ENCODE results near the gene PLAC1. TPM values are rescaled to one million over a fixed set of nuclear protein-coding genes. Genes with fewer than 3 reads are reported as not detected.

The PLAC1 gene
- total and polyA plus RNA-seq, 2 experiments from 2014 or later: 0.93 to 2.9 TPM

DNA sequence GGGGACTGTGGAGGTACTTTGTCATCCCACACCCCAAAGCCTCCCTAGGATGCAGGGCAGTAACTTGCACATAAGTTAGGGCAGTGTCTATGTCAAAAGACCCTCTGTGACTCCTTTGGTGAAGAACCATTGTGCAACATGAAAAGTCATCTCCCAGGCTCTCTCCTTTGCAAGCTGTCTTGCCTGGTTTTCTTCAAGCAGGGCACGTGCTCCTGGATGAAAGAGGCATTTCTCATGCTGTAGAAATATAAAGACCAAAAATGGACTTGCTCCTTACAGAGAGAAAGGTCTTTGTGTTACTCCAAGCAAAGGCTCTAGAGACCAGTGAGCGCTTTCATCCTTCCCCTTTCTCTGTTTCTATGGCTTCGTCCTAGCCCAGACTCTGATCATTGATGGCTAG is 44.9 kb downstream of the PLAC1 start:
- H3K4me2 ChIP-seq: no peak overlapping the region
- H3K4me1 ChIP-seq (ENCODE audit: insufficient read depth): no peaks in the 10 kb centered on the region
- no peak for DNase-seq (ENCODE audit: low spot score)
- TF ChIP-seq EZH2 (IDR thresholded peaks at IDR 0.05; ENCODE audit: borderline replicate concordance): no peak
- TF ChIP-seq, protein P1, sequence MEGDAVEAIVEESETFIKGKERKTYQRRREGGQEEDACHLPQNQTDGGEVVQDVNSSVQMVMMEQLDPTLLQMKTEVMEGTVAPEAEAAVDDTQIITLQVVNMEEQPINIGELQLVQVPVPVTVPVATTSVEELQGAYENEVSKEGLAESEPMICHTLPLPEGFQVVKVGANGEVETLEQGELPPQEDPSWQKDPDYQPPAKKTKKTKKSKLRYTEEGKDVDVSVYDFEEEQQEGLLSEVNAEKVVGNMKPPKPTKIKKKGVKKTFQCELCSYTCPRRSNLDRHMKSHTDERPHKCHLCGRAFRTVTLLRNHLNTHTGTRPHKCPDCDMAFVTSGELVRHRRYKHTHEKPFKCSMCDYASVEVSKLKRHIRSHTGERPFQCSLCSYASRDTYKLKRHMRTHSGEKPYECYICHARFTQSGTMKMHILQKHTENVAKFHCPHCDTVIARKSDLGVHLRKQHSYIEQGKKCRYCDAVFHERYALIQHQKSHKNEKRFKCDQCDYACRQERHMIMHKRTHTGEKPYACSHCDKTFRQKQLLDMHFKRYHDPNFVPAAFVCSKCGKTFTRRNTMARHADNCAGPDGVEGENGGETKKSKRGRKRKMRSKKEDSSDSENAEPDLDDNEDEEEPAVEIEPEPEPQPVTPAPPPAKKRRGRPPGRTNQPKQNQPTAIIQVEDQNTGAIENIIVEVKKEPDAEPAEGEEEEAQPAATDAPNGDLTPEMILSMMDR (IDR thresholded peaks at IDR 0.05; ENCODE audit: poor library complexity): no peak
- H3K9me2 ChIP-seq (replicated peaks; ENCODE audit: insufficient read depth): no peaks in the 10 kb centered on the region
- H3K79me2 ChIP-seq: no peaks in the 10 kb centered on the region
- 72% methylated on average over 3 of the region's 3 CpGs for WGBS (ENCODE audit: low lambda C conversion rate, missing lambda C conversion rate)
- no peaks in the 10 kb centered on the region for H3K9me3 ChIP-seq (ENCODE audit: low read depth)
- no peak overlapping the region for H3K4me3 ChIP-seq
- H3K36me3 ChIP-seq (replicated peaks; ENCODE audit: insufficient read depth, low read depth): no peaks in the 10 kb centered on the region
- H2AFZ ChIP-seq: no peak overlapping the region
- no peak overlapping the region for H3K27ac ChIP-seq
- H4K20me1 ChIP-seq (ENCODE audit: insufficient read depth, poor library complexity, severe bottlenecking): no peaks in the 10 kb centered on the region
- no peaks in the 10 kb centered on the region for H3K27me3 ChIP-seq

DNA sequence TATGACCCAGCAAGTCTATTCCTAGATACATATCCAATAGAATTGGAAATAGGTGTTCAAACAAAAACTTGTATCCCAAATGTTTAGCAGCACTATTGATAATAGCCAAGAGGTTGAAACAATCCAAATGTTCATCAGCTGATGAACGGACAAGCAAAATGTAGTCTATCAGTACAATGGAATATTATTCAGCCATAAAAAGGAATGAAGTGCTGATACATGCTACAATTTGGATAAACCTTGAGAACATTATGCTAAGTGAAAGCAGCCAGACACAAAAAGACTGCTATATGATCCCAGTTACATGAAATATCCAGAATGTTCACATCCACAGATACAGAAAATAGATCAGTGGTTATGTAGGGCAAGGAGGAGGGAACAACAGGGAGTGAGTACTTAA is 50.1 kb downstream of the PLAC1 start:
- WGBS (ENCODE audit: low lambda C conversion rate, missing lambda C conversion rate): 88% methylated on average over 1 of the region's 1 CpG
- no peaks in the 10 kb centered on the region for H3K27me3 ChIP-seq

GRCh38 chrX:134607523-134607922 is 50.7 kb downstream of the PLAC1 start:
- Histone ChIP-seq H3K4me3 (no peak overlapping the region), H3K4me2 (no peak overlapping the region), H3K9me2 (replicated peaks; ENCODE audit: insufficient read depth) (no peaks in the 10 kb centered on the region), H3K79me2 (no peaks in the 10 kb centered on the region), H4K20me1 (ENCODE audit: insufficient read depth, poor library complexity, severe bottlenecking) (no peaks in the 10 kb centered on the region), H3K36me3 (replicated peaks; ENCODE audit: insufficient read depth, low read depth) (no peaks in the 10 kb centered on the region), H3K9me3 (ENCODE audit: low read depth) (no peaks in the 10 kb centered on the region), H3K4me1 (ENCODE audit: insufficient read depth) (no peaks in the 10 kb centered on the region), H3K27me3 (no peaks in the 10 kb centered on the region), H3K27ac (no peak overlapping the region), H2AFZ (no peak overlapping the region)
- TF ChIP-seq EZH2 (IDR thresholded peaks at IDR 0.05; ENCODE audit: borderline replicate concordance): no peak
- TF ChIP-seq, protein P1 (IDR thresholded peaks at IDR 0.05; ENCODE audit: poor library complexity): no peak
- TF ChIP-seq EZH2phosphoT487 (IDR thresholded peaks at IDR 0.05; ENCODE audit: low read depth, severe bottlenecking, unreplicated experiment): no peak
- 90% methylated on average over 6 of the region's 6 CpGs for WGBS (ENCODE audit: low lambda C conversion rate, missing lambda C conversion rate)
- no peak for DNase-seq (ENCODE audit: low spot score)

More for the DNA sequence above, 50.1 kb downstream of the PLAC1 start:
- Histone ChIP-seq H3K4me2 (no peak overlapping the region), H3K36me3 (replicated peaks; ENCODE audit: insufficient read depth, low read depth) (no peaks in the 10 kb centered on the region), H3K27ac (no peak overlapping the region), H3K4me1 (ENCODE audit: insufficient read depth) (no peaks in the 10 kb centered on the region), H3K4me3 (no peak overlapping the region), H3K79me2 (no peaks in the 10 kb centered on the region), H2AFZ (no peak overlapping the region), H3K9me2 (replicated peaks; ENCODE audit: insufficient read depth) (no peaks in the 10 kb centered on the region), H4K20me1 (ENCODE audit: insufficient read depth, poor library complexity, severe bottlenecking) (no peaks in the 10 kb centered on the region), H3K9me3 (ENCODE audit: low read depth) (no peaks in the 10 kb centered on the region)
- TF ChIP-seq, protein P1 (IDR thresholded peaks at IDR 0.05; ENCODE audit: poor library complexity): no peak
- TF ChIP-seq EZH2phosphoT487 (IDR thresholded peaks at IDR 0.05; ENCODE audit: low read depth, severe bottlenecking, unreplicated experiment): no peak
- no peak for TF ChIP-seq EZH2 (IDR thresholded peaks at IDR 0.05; ENCODE audit: borderline replicate concordance)
- DNase-seq (ENCODE audit: low spot score): no peak
